Lower lobe of right lung (tissue), 2 donors: ENCODE data around the gene ZBTB42. TPM values are rescaled to one million over a fixed set of nuclear protein-coding genes. Genes with fewer than 3 reads are reported as not detected.

Experiments used
- ATAC-seq, 2 donors: fragments of 200-7000 bp; cut with Tn5 transposase; one replicate each; pipeline ENCODE4 v1.9.1; 2020 to 2022; ENCODE audit warnings: mild to moderate bottlenecking in 2 of 2, moderate library complexity in 2 of 2
- DNase-seq: peaks from one replicate; pipeline ENCODE4 v3.0.0-alpha.2; 2020
- H3K27ac ChIP-seq: fragments of 200-600 bp; one replicate; pipeline ENCODE4 v1.8.0; 2022
- H3K27me3 ChIP-seq: fragments of 200-600 bp; one replicate; pipeline ENCODE4 v1.8.0; 2022; ENCODE audit warnings: low read depth
- H3K36me3 ChIP-seq: fragments of 200-600 bp; one replicate; pipeline ENCODE4 v1.8.0; 2022; ENCODE audit warnings: mild to moderate bottlenecking
- H3K4me1 ChIP-seq: fragments of 200-600 bp; one replicate; pipeline ENCODE4 v1.8.0; 2022
- H3K4me3 ChIP-seq: fragments of 200-600 bp; one replicate; pipeline ENCODE4 v1.8.0; 2022; ENCODE audit warnings: mild to moderate bottlenecking
- H3K9me3 ChIP-seq: fragments of 200-600 bp; one replicate; pipeline ENCODE4 v1.8.0; 2022
- CTCF ChIP-seq: fragments of 200-600 bp; IDR thresholded peaks from one replicate; pipeline ENCODE4 v1.8.0; 2022; ENCODE audit warnings: antibody characterized with exemption, mild to moderate bottlenecking
- intact Hi-C: fragments of 100-400 bp; cut with DNase I; formaldehyde crosslinking; loops from one replicate; pipeline ENCODE4 v1.11.0; 2022
- total RNA-seq: library from RNA; stranded (reverse); fragmentation: NEBNext Ultra II Directional; extraction: Animal tissue kit (Norgen Biotek cat#: 25700); gene quantifications from one replicate; pipeline ENCODE4 v1.2.1, GENCODE V29; 2021
- donor health status: DM: no; HTN: yes; CAD: no; lungs with severe emphysema.

Gene ZBTB42
- total RNA-seq, 1 donor from 2014 or later: 13.1 TPM

- Histone ChIP-seq H3K27me3 (no peaks in the 10 kb centered on the region), H3K4me3 (no peak overlapping the region), H3K36me3 (peaks cover 68% of the 10 kb centered on the region), H3K9me3 (no peaks in the 10 kb centered on the region), H3K4me1 (peaks cover 18% of the 10 kb centered on the region), H3K27ac (no peak overlapping the region)
- ATAC-seq (no peak), DNase-seq (no peak)
- TF ChIP-seq CTCF: no peak
- intact Hi-C loops: no loop called here
These were observed 43.1 kb upstream of the ZBTB42 start for GRCh38 chr14:104757681-104758392.

DNA sequence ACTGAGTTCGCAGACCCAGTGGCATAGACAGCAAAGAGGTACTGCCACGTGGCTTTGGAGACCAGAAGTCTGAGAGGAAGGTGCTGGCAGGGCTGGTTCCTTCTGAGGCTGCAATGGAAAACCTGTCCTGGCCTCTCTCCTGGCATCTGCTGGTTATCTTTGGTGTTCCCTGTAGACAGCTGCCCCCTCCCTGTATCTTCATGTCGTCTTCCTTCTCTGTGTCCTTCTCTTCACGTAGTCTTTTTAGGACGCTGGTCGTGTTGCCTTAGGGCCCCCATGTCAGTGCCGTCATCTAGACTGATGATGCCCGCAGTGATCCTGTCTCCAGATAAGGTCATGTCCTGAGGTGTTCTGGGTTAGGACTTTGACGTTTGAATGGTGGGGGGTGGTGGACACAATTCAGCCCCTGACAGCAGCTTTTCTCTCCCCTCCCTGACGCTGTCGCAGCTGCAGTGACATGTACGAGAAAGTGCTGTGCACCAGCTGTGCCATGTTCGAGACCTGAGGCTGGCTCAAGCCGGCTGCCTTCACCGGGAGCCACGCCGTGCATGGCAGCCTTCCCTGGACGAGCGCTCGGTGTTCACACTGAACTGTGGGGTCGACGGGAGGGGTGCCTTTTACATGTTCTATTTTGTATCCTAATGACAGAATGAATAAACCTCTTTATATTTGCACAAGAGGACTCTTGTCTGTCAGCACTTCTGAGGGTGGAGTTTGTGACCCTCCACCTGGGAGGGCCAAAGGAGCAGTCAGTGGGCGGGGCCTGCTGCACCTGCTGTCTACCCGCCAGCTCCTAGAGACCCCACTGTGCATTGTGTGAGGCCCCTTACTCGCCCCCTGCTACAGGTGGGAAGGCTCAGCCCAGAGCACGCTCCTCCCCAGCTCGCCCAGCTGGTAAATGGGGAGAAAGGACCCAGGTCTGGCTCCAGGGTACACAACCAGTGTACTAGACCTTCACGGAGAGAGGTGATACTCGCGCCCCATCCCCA, 41.6 kb upstream of the ZBTB42 start:
- intact Hi-C loops: no loop called here
- Histone ChIP-seq H3K4me1 (peaks cover 9% of the 10 kb centered on the region), H3K27ac (no peak overlapping the region), H3K9me3 (no peaks in the 10 kb centered on the region), H3K27me3 (no peaks in the 10 kb centered on the region), H3K4me3 (no peak overlapping the region), H3K36me3 (peaks cover 68% of the 10 kb centered on the region)
- no peak for TF ChIP-seq CTCF
- ATAC-seq (no peak), DNase-seq (no peak)

- Histone ChIP-seq H3K4me1 (peaks cover 20% of the 10 kb centered on the region), H3K27ac (no peak overlapping the region), H3K9me3 (no peaks in the 10 kb centered on the region), H3K27me3 (no peaks in the 10 kb centered on the region), H3K36me3 (peaks cover 25% of the 10 kb centered on the region), H3K4me3 (no peak overlapping the region)
- intact Hi-C loops: no loop called here
- ATAC-seq (no peak), DNase-seq (no peak)
- no peak for TF ChIP-seq CTCF
These were observed 35.4 kb upstream of the ZBTB42 start for GRCh38 chr14:104765517-104765916.

- Histone ChIP-seq H3K27ac (no peak overlapping the region), H3K9me3 (no peaks in the 10 kb centered on the region), H3K36me3 (peaks cover 25% of the 10 kb centered on the region), H3K27me3 (no peaks in the 10 kb centered on the region), H3K4me1 (peaks cover 20% of the 10 kb centered on the region), H3K4me3 (no peak overlapping the region)
- no peak for ATAC-seq
- no peak for DNase-seq
- intact Hi-C loops: no loop called here
- TF ChIP-seq CTCF: no peak
These were observed 34.5 kb upstream of the ZBTB42 start for GRCh38 chr14:104766256-104766862.

GRCh38 chr14:104766863-104767633, 33.9 kb upstream of the ZBTB42 start:
- H3K9me3 ChIP-seq: no peaks in the 10 kb centered on the region
- peak overlapping the region; percentile 65 for H3K27ac ChIP-seq
- peaks cover 25% of the 10 kb centered on the region for H3K36me3 ChIP-seq
- no peak for TF ChIP-seq CTCF
- H3K4me1 ChIP-seq: peaks cover 20% of the 10 kb centered on the region
- no peak overlapping the region for H3K4me3 ChIP-seq
- peak in 1 of 2 donors; percentile 4 for ATAC-seq
- no peaks in the 10 kb centered on the region for H3K27me3 ChIP-seq
- intact Hi-C loops: no loop called here
- no peak for DNase-seq
